Liver (tissue), 3 donors: Measurements from ENCODE around the gene ZNF280A.

ENCODE experiments used
- EGR1 ChIP-seq, 2 donors: IDR thresholded peaks; 2 replicates each; pipeline ENCODE4 v1.6.1; 2016 to 2018; ENCODE audit warnings: antibody characterized with exemption in 2 of 2, low read depth in 2 of 2
- GABPA ChIP-seq, 2 donors: IDR thresholded peaks in 1 of 2; conservative IDR thresholded peaks in 1 of 2; 2 replicates each; pipeline ENCODE4 v1.6.1; 2016; ENCODE audit warnings: antibody characterized with exemption in 2 of 2, mild to moderate bottlenecking in 1 of 2, moderate library complexity in 1 of 2
- SP1 ChIP-seq: IDR thresholded peaks from 2 replicates; pipeline ENCODE4 v1.6.1; 2018; ENCODE audit warnings: antibody characterized with exemption, mild to moderate bottlenecking
- TAF1 ChIP-seq: conservative IDR thresholded peaks from 2 replicates; pipeline ENCODE4 v1.6.1; 2016; ENCODE audit warnings: antibody characterized with exemption, mild to moderate bottlenecking
- TF ChIP-seq, protein P1 (sequence below): fragments of 150-350 bp; IDR thresholded peaks from 2 replicates; pipeline ENCODE4 v1.5.1; 2017; ENCODE audit warnings: improper control_type of control experiment, low read depth, low read length; ENCODE audit not compliant: missing input control
- donor health status: healthy.
- donor health status: healthy.

DNA sequence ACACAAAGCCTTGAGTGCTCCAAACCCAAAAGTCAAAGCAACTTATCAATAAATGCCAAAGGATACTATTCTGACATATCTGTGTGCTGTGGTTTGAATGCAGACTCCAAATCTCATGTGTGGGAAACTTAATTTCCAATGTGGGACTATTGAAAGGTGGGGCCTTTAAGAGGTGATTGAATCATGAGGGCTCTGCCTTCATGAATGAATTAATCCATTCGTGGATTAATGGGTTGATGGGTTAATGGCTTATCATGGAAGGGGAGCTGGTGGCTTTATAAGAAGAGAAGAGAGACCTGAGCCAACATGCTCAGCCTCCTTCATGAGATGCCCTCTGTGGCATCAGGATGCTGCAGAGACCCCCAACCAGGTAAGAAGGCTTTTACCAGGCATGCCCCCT lies 16.8 kb upstream of the ZNF280A start:
- TF ChIP-seq TAF1 (no peak), EGR1 (IDR thresholded peaks at IDR 0.05; ENCODE audit: low read depth in 2 of 2) (no peak), GABPA (IDR thresholded peaks at IDR 0.05 in 1 of 2, conservative IDR thresholded peaks at IDR 0.05 in 1 of 2) (no peak), SP1 (no peak)
- TF ChIP-seq, protein P1, sequence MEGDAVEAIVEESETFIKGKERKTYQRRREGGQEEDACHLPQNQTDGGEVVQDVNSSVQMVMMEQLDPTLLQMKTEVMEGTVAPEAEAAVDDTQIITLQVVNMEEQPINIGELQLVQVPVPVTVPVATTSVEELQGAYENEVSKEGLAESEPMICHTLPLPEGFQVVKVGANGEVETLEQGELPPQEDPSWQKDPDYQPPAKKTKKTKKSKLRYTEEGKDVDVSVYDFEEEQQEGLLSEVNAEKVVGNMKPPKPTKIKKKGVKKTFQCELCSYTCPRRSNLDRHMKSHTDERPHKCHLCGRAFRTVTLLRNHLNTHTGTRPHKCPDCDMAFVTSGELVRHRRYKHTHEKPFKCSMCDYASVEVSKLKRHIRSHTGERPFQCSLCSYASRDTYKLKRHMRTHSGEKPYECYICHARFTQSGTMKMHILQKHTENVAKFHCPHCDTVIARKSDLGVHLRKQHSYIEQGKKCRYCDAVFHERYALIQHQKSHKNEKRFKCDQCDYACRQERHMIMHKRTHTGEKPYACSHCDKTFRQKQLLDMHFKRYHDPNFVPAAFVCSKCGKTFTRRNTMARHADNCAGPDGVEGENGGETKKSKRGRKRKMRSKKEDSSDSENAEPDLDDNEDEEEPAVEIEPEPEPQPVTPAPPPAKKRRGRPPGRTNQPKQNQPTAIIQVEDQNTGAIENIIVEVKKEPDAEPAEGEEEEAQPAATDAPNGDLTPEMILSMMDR: no peak
